Hematopoietic multipotent progenitor cell treated with erythropoietin and hydrocortisone succinate and interleukin-3 and kit ligand, for 6 days (in vitro differentiated cells): ENCODE results near the gene IMPG2.
A peak's percentile ranks its signal among the peaks of the same experiment; 100 is the strongest.

Experiments used
- DNase-seq: peaks from one replicate; pipeline ENCODE4 v3.0.0-alpha.2; 2015

The IMPG2 gene

GRCh38 chr3:101273156-101273555 lies 47.2 kb downstream of the IMPG2 start:
- DNase-seq: no peak

- DNase-seq: no peak
Observed at GRCh38 chr3:101271728-101272127, 48.6 kb downstream of the IMPG2 start.

- no peak for DNase-seq
Observed at GRCh38 chr3:101270149-101270548, 50.2 kb downstream of the IMPG2 start.

GRCh38 chr3:101268971-101269671 lies 51.3 kb downstream of the IMPG2 start:
- DNase-seq: no peak

- DNase-seq: no peak
Observed at GRCh38 chr3:101268141-101268540, 52.2 kb downstream of the IMPG2 start.

- no peak for DNase-seq
Observed at GRCh38 chr3:101266566-101266965, 53.8 kb downstream of the IMPG2 start.

- no peak for DNase-seq
Observed at GRCh38 chr3:101266071-101266470, 54.3 kb downstream of the IMPG2 start.

GRCh38 chr3:101262393-101263240 lies 57.8 kb downstream of the IMPG2 start:
- no peak for DNase-seq

GRCh38 chr3:101261506-101261905 lies 58.9 kb downstream of the IMPG2 start:
- no peak for DNase-seq

- peak; percentile 41 for DNase-seq
Observed at GRCh38 chr3:101259485-101260341, 60.7 kb downstream of the IMPG2 start.

GRCh38 chr3:101256511-101256910 lies 63.9 kb downstream of the IMPG2 start:
- no peak for DNase-seq

GRCh38 chr3:101255441-101255840 lies 64.9 kb downstream of the IMPG2 start:
- DNase-seq: no peak

- DNase-seq: no peak
Observed at GRCh38 chr3:101253396-101253795, 67.0 kb downstream of the IMPG2 start.

GRCh38 chr3:101252945-101253344 lies 67.4 kb downstream of the IMPG2 start:
- no peak for DNase-seq

GRCh38 chr3:101252307-101252706 lies 68.1 kb downstream of the IMPG2 start:
- no peak for DNase-seq

GRCh38 chr3:101251441-101251840 lies 68.9 kb downstream of the IMPG2 start:
- no peak for DNase-seq

GRCh38 chr3:101249522-101249921 lies 70.9 kb downstream of the IMPG2 start:
- DNase-seq: no peak

- no peak for DNase-seq
Observed at GRCh38 chr3:101248736-101249135, 71.6 kb downstream of the IMPG2 start.

- no peak for DNase-seq
Observed at GRCh38 chr3:101244212-101244575, 76.2 kb downstream of the IMPG2 start.

- DNase-seq: peak; percentile 46
Observed at GRCh38 chr3:101243285-101244211, 76.8 kb downstream of the IMPG2 start.

GRCh38 chr3:101240719-101241399 lies 79.5 kb downstream of the IMPG2 start:
- no peak for DNase-seq

GRCh38 chr3:101235048-101235447 lies 85.3 kb downstream of the IMPG2 start:
- DNase-seq: no peak
